ENCODE measurements around the gene BPIFB6.

- TF ChIP-seq EZH2 (IDR thresholded peaks at IDR 0.05; ENCODE audit: low read length) (no peak), CTCF (optimal IDR thresholded peaks at IDR 0.05 in 1 of 3, IDR thresholded peaks at IDR 0.05 in 1 of 3, conservative IDR thresholded peaks at IDR 0.05 in 1 of 3; ENCODE audit: extremely low read depth in 1 of 3, insufficient read depth in 2 of 3, low read length in 3 of 3) (no peak)
Observed at GRCh38 chr20:33023439-33024242, 7.8 kb upstream of the BPIFB6 start.

Measured in keratinocyte (primary cell).